SK-N-SH treated with all-trans-retinoic acid at 6 μM for 48 hours (cell line): ENCODE results near the gene FRS2.

Experiments used
- ATAC-seq: fragments of 200-7000 bp; cut with Tn5 transposase; 3 replicates; pipeline ENCODE4 v1.9.1; 2020; ENCODE audit warnings: mild to moderate bottlenecking, moderate library complexity
- ARNTL ChIP-seq: fragments of 450-650 bp; formaldehyde crosslinking; IDR thresholded peaks from 2 replicates; pipeline ENCODE4 v1.5.0; 2020; ENCODE audit warnings: low read depth, mild to moderate bottlenecking, moderate library complexity, borderline replicate concordance
- CREB5 ChIP-seq: fragments of 250-450 bp; sonication (Bioruptor Pico); IDR thresholded peaks from 2 replicates; pipeline ENCODE4 v1.5.1; 2020; ENCODE audit warnings: low read depth, mild to moderate bottlenecking, moderate library complexity
- CSRNP3 ChIP-seq: fragments of 250-450 bp; sonication (Bioruptor Pico); IDR thresholded peaks from 2 replicates; pipeline ENCODE4 v1.5.1; 2021; ENCODE audit warnings: mild to moderate bottlenecking, moderate library complexity
- ESRRG ChIP-seq: fragments of 250-450 bp; sonication (Bioruptor Pico); IDR thresholded peaks from 2 replicates; pipeline ENCODE4 v1.6.1; 2021; ENCODE audit warnings: mild to moderate bottlenecking
- GLIS3 ChIP-seq: fragments of 250-450 bp; sonication (Bioruptor Pico); IDR thresholded peaks from 2 replicates; pipeline ENCODE4 v1.5.0; 2020; ENCODE audit warnings: mild to moderate bottlenecking, moderate library complexity
- ISL1 ChIP-seq: fragments of 250-450 bp; sonication (Bioruptor Pico); IDR thresholded peaks from 2 replicates; pipeline ENCODE4 v2.1.2; 2022; ENCODE audit warnings: mild to moderate bottlenecking, moderate library complexity
- OSR1 ChIP-seq: fragments of 250-450 bp; sonication (Bioruptor Pico); IDR thresholded peaks from 2 replicates; pipeline ENCODE4 v1.8.0; 2022; ENCODE audit warnings: moderate library complexity, mild to moderate bottlenecking, inconsistent platforms
- POU6F1 ChIP-seq: fragments of 250-450 bp; sonication (Bioruptor Pico); IDR thresholded peaks from 2 replicates; pipeline ENCODE4 v1.8.0; 2021; ENCODE audit warnings: low read depth, mild to moderate bottlenecking, moderate library complexity, borderline replicate concordance
- PPARA ChIP-seq: fragments of 250-450 bp; sonication (Bioruptor Pico); IDR thresholded peaks from 2 replicates; pipeline ENCODE4 v1.5.0; 2020; ENCODE audit warnings: mild to moderate bottlenecking, borderline replicate concordance
- RARB ChIP-seq: fragments of 250-450 bp; sonication (Bioruptor Pico); IDR thresholded peaks from 2 replicates; pipeline ENCODE4 v1.8.0; 2021; ENCODE audit warnings: mild to moderate bottlenecking, moderate library complexity
- TCF4 ChIP-seq: fragments of 250-450 bp; sonication (Bioruptor Pico); IDR thresholded peaks from 2 replicates; pipeline ENCODE4 v1.8.0; 2021; ENCODE audit warnings: mild to moderate bottlenecking, moderate library complexity, borderline replicate concordance
- TOX ChIP-seq: fragments of 250-450 bp; sonication (Bioruptor Pico); IDR thresholded peaks from 2 replicates; pipeline ENCODE4 v1.8.0; 2021; ENCODE audit warnings: mild to moderate bottlenecking, moderate library complexity, borderline replicate concordance
- ZC3H10 ChIP-seq: fragments of 250-450 bp; sonication (Bioruptor Pico); IDR thresholded peaks from 2 replicates; pipeline ENCODE4 v1.5.1; 2021; ENCODE audit warnings: mild to moderate bottlenecking, moderate library complexity
- ZFP3 ChIP-seq: fragments of 250-450 bp; sonication (Bioruptor Pico); IDR thresholded peaks from 2 replicates; pipeline ENCODE4 v1.5.0; 2020; ENCODE audit warnings: mild to moderate bottlenecking, moderate library complexity
- ZFP30 ChIP-seq: fragments of 450-650 bp; formaldehyde crosslinking; IDR thresholded peaks from 2 replicates; pipeline ENCODE4 v1.5.0; 2022; ENCODE audit warnings: mild to moderate bottlenecking, moderate library complexity
- ZNF70 ChIP-seq: fragments of 450-650 bp; formaldehyde crosslinking; IDR thresholded peaks from 2 replicates; pipeline ENCODE4 v1.5.0; 2020; ENCODE audit warnings: mild to moderate bottlenecking, moderate library complexity
- ZNF8 ChIP-seq: fragments of 450-650 bp; formaldehyde crosslinking; IDR thresholded peaks from 2 replicates; pipeline ENCODE4 v1.5.0; 2020; ENCODE audit warnings: mild to moderate bottlenecking, moderate library complexity
- TF ChIP-seq, protein P1 (sequence below): fragments of 250-450 bp; sonication (Bioruptor Pico); IDR thresholded peaks from 2 replicates; pipeline ENCODE4 v1.8.0; 2020; ENCODE audit warnings: mild to moderate bottlenecking, moderate library complexity, borderline replicate concordance
- TF ChIP-seq, protein P2 (sequence below): fragments of 250-450 bp; sonication (Bioruptor Pico); IDR thresholded peaks from 2 replicates; pipeline ENCODE4 v1.5.0; 2020; ENCODE audit warnings: mild to moderate bottlenecking, moderate library complexity

Gene FRS2

DNA sequence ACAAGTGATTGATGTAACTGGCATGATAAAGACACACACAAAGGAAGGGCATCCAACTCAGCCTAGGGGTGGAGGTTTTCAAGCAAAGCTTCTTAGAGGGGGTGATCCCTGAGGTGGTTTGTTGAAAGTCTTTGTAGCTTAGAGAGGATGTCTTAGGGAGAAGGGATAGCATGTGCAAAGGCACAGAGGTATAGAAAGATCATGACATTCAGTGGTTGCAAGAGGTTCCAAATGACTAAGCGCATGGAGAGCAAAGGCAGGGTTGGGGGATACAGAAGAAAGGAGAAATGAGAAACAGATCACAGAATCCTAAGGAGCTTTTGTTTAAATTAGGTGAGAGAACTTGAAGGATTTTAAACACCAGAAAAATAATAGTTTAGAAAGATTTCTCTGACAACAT, 109.9 kb downstream of the FRS2 start:
- ATAC-seq: no peak

GRCh38 chr12:69583203-69583602, 113.0 kb downstream of the FRS2 start:
- ATAC-seq: no peak
- TF ChIP-seq CREB5 (CRISPR knock-in tag): no peak
- TF ChIP-seq, protein P1, sequence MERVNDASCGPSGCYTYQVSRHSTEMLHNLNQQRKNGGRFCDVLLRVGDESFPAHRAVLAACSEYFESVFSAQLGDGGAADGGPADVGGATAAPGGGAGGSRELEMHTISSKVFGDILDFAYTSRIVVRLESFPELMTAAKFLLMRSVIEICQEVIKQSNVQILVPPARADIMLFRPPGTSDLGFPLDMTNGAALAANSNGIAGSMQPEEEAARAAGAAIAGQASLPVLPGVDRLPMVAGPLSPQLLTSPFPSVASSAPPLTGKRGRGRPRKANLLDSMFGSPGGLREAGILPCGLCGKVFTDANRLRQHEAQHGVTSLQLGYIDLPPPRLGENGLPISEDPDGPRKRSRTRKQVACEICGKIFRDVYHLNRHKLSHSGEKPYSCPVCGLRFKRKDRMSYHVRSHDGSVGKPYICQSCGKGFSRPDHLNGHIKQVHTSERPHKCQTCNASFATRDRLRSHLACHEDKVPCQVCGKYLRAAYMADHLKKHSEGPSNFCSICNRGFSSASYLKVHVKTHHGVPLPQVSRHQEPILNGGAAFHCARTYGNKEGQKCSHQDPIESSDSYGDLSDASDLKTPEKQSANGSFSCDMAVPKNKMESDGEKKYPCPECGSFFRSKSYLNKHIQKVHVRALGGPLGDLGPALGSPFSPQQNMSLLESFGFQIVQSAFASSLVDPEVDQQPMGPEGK (CRISPR knock-in tag): no peak
- TF ChIP-seq ISL1 (CRISPR knock-in tag): no peak
- no peak for TF ChIP-seq ARNTL (CRISPR knock-in tag)
- no peak for TF ChIP-seq POU6F1 (CRISPR knock-in tag)
- TF ChIP-seq, protein P2, sequence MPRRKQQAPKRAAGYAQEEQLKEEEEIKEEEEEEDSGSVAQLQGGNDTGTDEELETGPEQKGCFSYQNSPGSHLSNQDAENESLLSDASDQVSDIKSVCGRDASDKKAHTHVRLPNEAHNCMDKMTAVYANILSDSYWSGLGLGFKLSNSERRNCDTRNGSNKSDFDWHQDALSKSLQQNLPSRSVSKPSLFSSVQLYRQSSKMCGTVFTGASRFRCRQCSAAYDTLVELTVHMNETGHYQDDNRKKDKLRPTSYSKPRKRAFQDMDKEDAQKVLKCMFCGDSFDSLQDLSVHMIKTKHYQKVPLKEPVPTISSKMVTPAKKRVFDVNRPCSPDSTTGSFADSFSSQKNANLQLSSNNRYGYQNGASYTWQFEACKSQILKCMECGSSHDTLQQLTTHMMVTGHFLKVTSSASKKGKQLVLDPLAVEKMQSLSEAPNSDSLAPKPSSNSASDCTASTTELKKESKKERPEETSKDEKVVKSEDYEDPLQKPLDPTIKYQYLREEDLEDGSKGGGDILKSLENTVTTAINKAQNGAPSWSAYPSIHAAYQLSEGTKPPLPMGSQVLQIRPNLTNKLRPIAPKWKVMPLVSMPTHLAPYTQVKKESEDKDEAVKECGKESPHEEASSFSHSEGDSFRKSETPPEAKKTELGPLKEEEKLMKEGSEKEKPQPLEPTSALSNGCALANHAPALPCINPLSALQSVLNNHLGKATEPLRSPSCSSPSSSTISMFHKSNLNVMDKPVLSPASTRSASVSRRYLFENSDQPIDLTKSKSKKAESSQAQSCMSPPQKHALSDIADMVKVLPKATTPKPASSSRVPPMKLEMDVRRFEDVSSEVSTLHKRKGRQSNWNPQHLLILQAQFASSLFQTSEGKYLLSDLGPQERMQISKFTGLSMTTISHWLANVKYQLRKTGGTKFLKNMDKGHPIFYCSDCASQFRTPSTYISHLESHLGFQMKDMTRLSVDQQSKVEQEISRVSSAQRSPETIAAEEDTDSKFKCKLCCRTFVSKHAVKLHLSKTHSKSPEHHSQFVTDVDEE (CRISPR knock-in tag): no peak
- no peak for TF ChIP-seq ZNF8
- no peak for TF ChIP-seq GLIS3 (CRISPR knock-in tag)
- TF ChIP-seq RARB: no peak
- no peak for TF ChIP-seq OSR1 (CRISPR knock-in tag)
- no peak for TF ChIP-seq ESRRG (CRISPR knock-in tag)

More for the DNA sequence above, 109.9 kb downstream of the FRS2 start:
- TF ChIP-seq RARB: no peak
- TF ChIP-seq TOX: no peak
- TF ChIP-seq GLIS3 (CRISPR knock-in tag): no peak
- no peak for TF ChIP-seq ESRRG (CRISPR knock-in tag)
- no peak for TF ChIP-seq ZNF70 (CRISPR knock-in tag)
- TF ChIP-seq POU6F1 (CRISPR knock-in tag): no peak
- TF ChIP-seq ARNTL (CRISPR knock-in tag): no peak
- no peak for TF ChIP-seq ZFP30 (CRISPR knock-in tag)
- TF ChIP-seq ZFP3 (CRISPR knock-in tag): no peak
- no peak for TF ChIP-seq CSRNP3 (CRISPR knock-in tag)
- no peak for TF ChIP-seq ZC3H10 (CRISPR knock-in tag)
- no peak for TF ChIP-seq PPARA (CRISPR knock-in tag)
- no peak for TF ChIP-seq ISL1 (CRISPR knock-in tag)
- TF ChIP-seq TCF4: no peak
- TF ChIP-seq CREB5 (CRISPR knock-in tag): no peak
- TF ChIP-seq, protein P2 (CRISPR knock-in tag): no peak
